K562 (cell line): ENCODE data around the gene ABHD4. TPM values are rescaled to one million over a fixed set of nuclear protein-coding genes. Genes with fewer than 3 reads are reported as not detected.

ENCODE experiments used
- ATAC-seq: fragments of 200-7000 bp; cut with Tn5 transposase; 3 replicates; pipeline ENCODE4 v1.9.1; 2020; ENCODE audit warnings: moderate library complexity
- BruUV-seq: library from RNA; stranded (reverse); fragments of 400-500 nt; replicated peaks from 2 replicates; lab custom pipeline; 2021; lab: Mats Ljungman, UMichigan
- CTCF ChIA-PET: fragments of 300-600 bp; formaldehyde crosslinking; extraction: SDS; loops from one replicate; lab custom pipeline; 2021; ENCODE audit warnings: low intra/inter-chr PET ratio; lab: Yijun Ruan, JAX
- POLR2A ChIA-PET: fragments of 300-600, 350-650 bp; sonication (Branson Sonifier 250); formaldehyde crosslinking; extraction: SDS; loops from one replicate; lab custom pipeline; 2021; ENCODE audit warnings: antibody characterized with exemption, inconsistent platforms; lab: Yijun Ruan, JAX
- DNase-seq, 4 experiments: peaks; one replicate each; pipeline versions ENCODE4 v3.0.0 to v3.0.0-alpha.2; 2011 to 2018; ENCODE audit warnings: low spot score in 3 of 4, mixed read lengths in 3 of 4; ENCODE audit errors: extremely low read depth in 1 of 4
- FAIRE-seq: peaks from 2 replicates; lab custom pipeline; 2011; peaks lifted over from hg19 to GRCh38; lab: Jason Lieb, UNC
- H2AFZ ChIP-seq: 2 replicates; pipeline ENCODE4 v1.6.0; 2011; ENCODE audit warnings: low read depth, low read length, control low read depth, inconsistent platforms
- H3K27ac ChIP-seq: fragments of 200-600 bp; 3 replicates; pipeline ENCODE4 v1.8.0; 2011; ENCODE audit warnings: low read depth, mild to moderate bottlenecking, control low read depth, inconsistent platforms, low read length, moderate library complexity, mixed read lengths; ENCODE audit errors: extremely low read depth
- H3K27me3 ChIP-seq, 2 experiments: fragments of 300-600 bp in 1 of 2; 2 replicates in 1 of 2; 3 replicates in 1 of 2; pipeline versions ENCODE4 v1.6.0 to v1.8.0; 2011; ENCODE audit warnings: inconsistent platforms in 2 of 2, low read length in 2 of 2, mild to moderate bottlenecking in 1 of 2, mixed read lengths in 1 of 2, moderate library complexity in 1 of 2; ENCODE audit not compliant: control insufficient read depth in 2 of 2, insufficient read depth in 2 of 2
- H3K36me3 ChIP-seq: fragments of 300-600 bp; 3 replicates; pipeline ENCODE4 v1.8.0; 2011; ENCODE audit warnings: mild to moderate bottlenecking, low read length, inconsistent platforms; ENCODE audit not compliant: control insufficient read depth, insufficient read depth
- H3K4me1 ChIP-seq, 2 experiments: fragments of 200-600 bp in 1 of 2; replicated peaks in 1 of 2; 2 replicates in 1 of 2; 3 replicates in 1 of 2; pipeline versions ENCODE4 v1.5.1 to v1.8.0; 2011; ENCODE audit warnings: inconsistent platforms in 2 of 2, low read length in 2 of 2, mild to moderate bottlenecking in 1 of 2, mixed read lengths in 1 of 2, moderate library complexity in 1 of 2; ENCODE audit not compliant: control insufficient read depth in 2 of 2, insufficient read depth in 2 of 2
- H3K4me2 ChIP-seq: 2 replicates; pipeline ENCODE4 v1.6.1; 2011; ENCODE audit warnings: low read length, control low read depth, inconsistent platforms, mixed read lengths; ENCODE audit not compliant: insufficient read depth
- H3K4me3 ChIP-seq: fragments of 200-600 bp; sonication (generic), shearing (Covaris generic); 2 replicates; pipeline ENCODE4 v1.5.1; 2016; ENCODE audit warnings: control low read depth, inconsistent platforms
- H3K79me2 ChIP-seq: fragments of 200-600 bp; 3 replicates; pipeline ENCODE4 v1.8.0; 2011; ENCODE audit warnings: low read length, inconsistent platforms; ENCODE audit not compliant: control insufficient read depth, insufficient read depth
- H3K9ac ChIP-seq, 2 experiments: 2 replicates each; pipeline versions ENCODE4 v1.6.0 to v1.6.1; 2011; ENCODE audit warnings: low read depth in 2 of 2, low read length in 2 of 2, control low read depth in 1 of 2, inconsistent platforms in 1 of 2, mild to moderate bottlenecking in 1 of 2, mixed read lengths in 1 of 2; ENCODE audit not compliant: insufficient read depth in 1 of 2
- H3K9me1 ChIP-seq: one replicate; pipeline ENCODE4 v1.6.0; 2011; ENCODE audit warnings: inconsistent platforms, mild to moderate bottlenecking, low read length, moderate library complexity; ENCODE audit not compliant: control insufficient read depth, insufficient read depth
- H3K9me3 ChIP-seq: replicated peaks from 2 replicates; pipeline ENCODE4 v1.5.1; 2011; ENCODE audit warnings: low read depth, low read length, inconsistent platforms; ENCODE audit not compliant: control insufficient read depth, insufficient read depth
- H4K20me1 ChIP-seq: replicated peaks from 2 replicates; pipeline ENCODE4 v1.6.1; 2011; ENCODE audit warnings: low read length, inconsistent platforms, mixed read lengths; ENCODE audit not compliant: control insufficient read depth, insufficient read depth
- ARID2 ChIP-seq: fragments of 450-650 bp; IDR thresholded peaks from 2 replicates; pipeline ENCODE4 v1.6.1; 2017; ENCODE audit warnings: antibody characterized with exemption, mild to moderate bottlenecking
- BRCA1 ChIP-seq, 2 experiments: fragments of 450-650 bp in 1 of 2; sonication (generic) in 1 of 2; formaldehyde crosslinking in 1 of 2; IDR thresholded peaks; 2 replicates each; pipeline versions ENCODE4 v1.5.0 to v1.6.1; 2017 to 2020; ENCODE audit warnings: mild to moderate bottlenecking in 1 of 2, missing genetic modification reagents in 1 of 2
- CC2D1A ChIP-seq: fragments of 450-650 bp; IDR thresholded peaks from 2 replicates; pipeline ENCODE4 v1.6.1; 2017; ENCODE audit warnings: mild to moderate bottlenecking
- RAD21 ChIP-seq, 2 experiments: fragments of 250-450 bp in 1 of 2; fragments of 450-650 bp in 1 of 2; sonication (Bioruptor Pico) in 1 of 2; formaldehyde crosslinking in 1 of 2; IDR thresholded peaks in 1 of 2; conservative IDR thresholded peaks in 1 of 2; 2 replicates each; pipeline versions ENCODE4 v1.4.0 to v1.8.0; 2020 to 2022; ENCODE audit warnings: mild to moderate bottlenecking in 2 of 2, moderate library complexity in 1 of 2
- RCOR1 ChIP-seq, 2 experiments: IDR thresholded peaks; 2 replicates each; pipeline ENCODE4 v1.6.1; 2012; ENCODE audit warnings: low read depth in 2 of 2, low read length in 2 of 2, borderline replicate concordance in 1 of 2, improper control_type of control experiment in 1 of 2
- SMC3 ChIP-seq: conservative IDR thresholded peaks from 2 replicates; pipeline ENCODE4 v1.6.1; 2011; ENCODE audit warnings: low read depth, low read length, improper control_type of control experiment; ENCODE audit not compliant: insufficient read depth
- WGBS: fragments of 100-300 bp; shearing (Covaris generic); methylation state at CpG from one replicate; pipeline ENCODE4 v1.1.6; 2016; ENCODE audit warnings: low coverage, mixed read lengths; ENCODE audit not compliant: insufficient coverage; ENCODE audit errors: missing lambda C conversion rate; 5-methylcytosine and 5-hydroxymethylcytosine counted together
- in situ Hi-C: fragments of 300-500 bp; cut with MboI; formaldehyde crosslinking; loops from 4 replicates; pipeline ENCODE4 v1.15.0; 2018; ENCODE audit warnings: inconsistent platforms, mixed read lengths
- intact Hi-C: fragments of 100-400 bp; cut with micrococcal nuclease; formaldehyde crosslinking; loops from 2 replicates; pipeline ENCODE4 v1.14.2; 2022
- polyA plus RNA-seq, 8 experiments: library from polyadenylated mRNA; depleted of rRNA in 4 of 8; stranded (reverse) in 5 of 8; unstranded in 3 of 8; fragments of >200 nt; fragmentation: Nextera tagmentation in 2 of 8; fragmentation: Illumina TruSeq in 1 of 8; extraction: Ambion mirVana in 2 of 8; extraction: Trizol in 1 of 8; gene quantifications; 2 replicates each; pipeline versions ENCODE4 v1.2.1 to v1.2.3, GENCODE V29; 2011 to 2014; ENCODE audit warnings: inconsistent platforms in 1 of 8, missing spikeins in 1 of 8
- total RNA-seq, 7 experiments: library from RNA; depleted of rRNA in 6 of 7; stranded (reverse); fragments of >200 nt in 6 of 7; fragmentation: Illumina TruSeq in 2 of 7; extraction: Trizol in 2 of 7; gene quantifications; 2 replicates each; pipeline versions ENCODE4 v1.2.1 to v1.2.3, GENCODE V29; 2011 to 2021; ENCODE audit warnings: low replicate concordance in 1 of 7
- TF ChIP-seq, protein P1 (sequence below), 2 experiments: fragments of 450-650 bp; formaldehyde crosslinking in 1 of 2; IDR thresholded peaks; 2 replicates each; pipeline versions ENCODE4 v1.4.0 to v1.6.1; 2014 to 2020; ENCODE audit warnings: mild to moderate bottlenecking in 2 of 2, borderline replicate concordance in 1 of 2, low read depth in 1 of 2
- TF ChIP-seq, protein P2 (sequence below): fragments of 450-650 bp; IDR thresholded peaks from 2 replicates; pipeline ENCODE4 v1.6.1; 2014; ENCODE audit warnings: low read depth, mild to moderate bottlenecking, moderate library complexity, borderline replicate concordance

ABHD4 gene
- total and polyA plus RNA-seq, 9 of the 15 experiments (the other 6 are each of a cell fraction or from before 2014, with no cell fraction given): 3.6 to 12.0 (median 7.2) TPM

DNA sequence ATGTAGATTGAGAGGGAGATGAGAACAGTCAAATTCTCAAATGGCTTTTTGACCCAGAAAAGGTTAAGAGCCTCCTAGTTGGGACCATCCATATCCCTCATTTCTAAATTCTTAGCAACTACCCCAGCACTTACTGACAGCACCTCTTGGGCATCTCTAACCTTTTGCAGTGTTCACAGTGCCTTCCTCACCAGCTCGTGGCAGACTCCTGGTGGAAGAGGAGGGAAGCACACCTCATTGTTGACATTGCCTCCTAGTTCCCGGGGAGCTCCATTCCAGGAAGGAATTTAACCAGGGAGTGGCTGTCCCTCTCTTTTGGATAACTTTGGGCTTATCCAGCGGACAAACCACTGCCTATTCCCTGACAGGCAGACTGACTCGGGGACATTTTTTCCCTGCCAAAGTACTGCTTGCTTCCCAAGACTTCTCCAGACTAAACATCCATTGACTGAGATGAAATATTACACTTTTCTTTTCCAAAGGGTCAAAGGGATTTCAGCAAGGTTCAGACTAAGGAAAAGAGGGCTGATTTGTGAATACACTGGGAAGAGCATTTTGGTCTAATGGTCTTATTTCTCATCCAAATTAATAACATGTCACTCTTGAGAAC, 55.0 kb downstream of the ABHD4 start:
- peak; percentile 87 for ATAC-seq
- DNase-seq: peak; percentile 47 to 68 (median 58)
- Histone ChIP-seq H4K20me1 (no peaks in the 10 kb centered on the region), H3K27me3 (no peaks in the 10 kb centered on the region), H3K27ac (no peak overlapping the region), H3K4me1 (no peaks in the 10 kb centered on the region; a peak in 1 of 5 replicates), H3K9me1 (no peaks in the 10 kb centered on the region), H3K4me3 (no peak overlapping the region), H2AFZ (peak overlapping the region; percentile 70), H3K9me3 (no peaks in the 10 kb centered on the region), H3K4me2 (no peak overlapping the region), H3K9ac (no peak overlapping the region), H3K79me2 (no peaks in the 10 kb centered on the region), H3K36me3 (no peaks in the 10 kb centered on the region)
- ChIA-PET CTCF (interaction anchor here (1.0 to 5.4 kb wide), 6 partner anchors 82 to 261 kb away, joined by 3 to 58 read pairs (median 5); no protein-coding TSS in a partner anchor), POLR2A (interaction anchor here (0.7 to 1.0 kb wide), 2 partner anchors 92 to 168 kb away, joined by 3 read pairs; no protein-coding TSS in a partner anchor)
- in situ Hi-C loops: loop anchor here (10.0 kb wide), 2 partner anchors 192 to 258 kb away; no protein-coding TSS in a partner anchor
- 0% methylated on average over 4 of the region's 4 CpGs for WGBS
- intact Hi-C loops: loop anchor here (1.0 to 10.0 kb wide), 3 partner anchors 83 to 268 kb away; no protein-coding TSS in a partner anchor
- peak; percentile 89 for FAIRE-seq
- no TSS peak for BruUV-seq
- TF ChIP-seq BRCA1 (IDR thresholded peaks at IDR 0.05) (no peak), BRCA1 (CRISPR knock-in tag; IDR thresholded peaks at IDR 0.05) (no peak), SMC3 (peak; percentile 85), RCOR1 (IDR thresholded peaks at IDR 0.05; ENCODE audit: borderline replicate concordance in 1 of 2, low read depth in 2 of 2, low read length in 2 of 2) (no peak), CC2D1A (peak; percentile 70), ARID2 (peak; percentile 74), RAD21 (CRISPR knock-in tag; conservative IDR thresholded peaks at IDR 0.05 in 1 of 2, IDR thresholded peaks at IDR 0.05 in 1 of 2) (peak; percentile 80 to 94)
- TF ChIP-seq, protein P1, sequence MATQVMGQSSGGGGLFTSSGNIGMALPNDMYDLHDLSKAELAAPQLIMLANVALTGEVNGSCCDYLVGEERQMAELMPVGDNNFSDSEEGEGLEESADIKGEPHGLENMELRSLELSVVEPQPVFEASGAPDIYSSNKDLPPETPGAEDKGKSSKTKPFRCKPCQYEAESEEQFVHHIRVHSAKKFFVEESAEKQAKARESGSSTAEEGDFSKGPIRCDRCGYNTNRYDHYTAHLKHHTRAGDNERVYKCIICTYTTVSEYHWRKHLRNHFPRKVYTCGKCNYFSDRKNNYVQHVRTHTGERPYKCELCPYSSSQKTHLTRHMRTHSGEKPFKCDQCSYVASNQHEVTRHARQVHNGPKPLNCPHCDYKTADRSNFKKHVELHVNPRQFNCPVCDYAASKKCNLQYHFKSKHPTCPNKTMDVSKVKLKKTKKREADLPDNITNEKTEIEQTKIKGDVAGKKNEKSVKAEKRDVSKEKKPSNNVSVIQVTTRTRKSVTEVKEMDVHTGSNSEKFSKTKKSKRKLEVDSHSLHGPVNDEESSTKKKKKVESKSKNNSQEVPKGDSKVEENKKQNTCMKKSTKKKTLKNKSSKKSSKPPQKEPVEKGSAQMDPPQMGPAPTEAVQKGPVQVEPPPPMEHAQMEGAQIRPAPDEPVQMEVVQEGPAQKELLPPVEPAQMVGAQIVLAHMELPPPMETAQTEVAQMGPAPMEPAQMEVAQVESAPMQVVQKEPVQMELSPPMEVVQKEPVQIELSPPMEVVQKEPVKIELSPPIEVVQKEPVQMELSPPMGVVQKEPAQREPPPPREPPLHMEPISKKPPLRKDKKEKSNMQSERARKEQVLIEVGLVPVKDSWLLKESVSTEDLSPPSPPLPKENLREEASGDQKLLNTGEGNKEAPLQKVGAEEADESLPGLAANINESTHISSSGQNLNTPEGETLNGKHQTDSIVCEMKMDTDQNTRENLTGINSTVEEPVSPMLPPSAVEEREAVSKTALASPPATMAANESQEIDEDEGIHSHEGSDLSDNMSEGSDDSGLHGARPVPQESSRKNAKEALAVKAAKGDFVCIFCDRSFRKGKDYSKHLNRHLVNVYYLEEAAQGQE (IDR thresholded peaks at IDR 0.05; ENCODE audit: borderline replicate concordance): peak; percentile 87
- TF ChIP-seq, protein P1 (CRISPR knock-in tag; IDR thresholded peaks at IDR 0.05; ENCODE audit: low read depth): no peak
- TF ChIP-seq, protein P2, sequence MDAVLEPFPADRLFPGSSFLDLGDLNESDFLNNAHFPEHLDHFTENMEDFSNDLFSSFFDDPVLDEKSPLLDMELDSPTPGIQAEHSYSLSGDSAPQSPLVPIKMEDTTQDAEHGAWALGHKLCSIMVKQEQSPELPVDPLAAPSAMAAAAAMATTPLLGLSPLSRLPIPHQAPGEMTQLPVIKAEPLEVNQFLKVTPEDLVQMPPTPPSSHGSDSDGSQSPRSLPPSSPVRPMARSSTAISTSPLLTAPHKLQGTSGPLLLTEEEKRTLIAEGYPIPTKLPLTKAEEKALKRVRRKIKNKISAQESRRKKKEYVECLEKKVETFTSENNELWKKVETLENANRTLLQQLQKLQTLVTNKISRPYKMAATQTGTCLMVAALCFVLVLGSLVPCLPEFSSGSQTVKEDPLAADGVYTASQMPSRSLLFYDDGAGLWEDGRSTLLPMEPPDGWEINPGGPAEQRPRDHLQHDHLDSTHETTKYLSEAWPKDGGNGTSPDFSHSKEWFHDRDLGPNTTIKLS: no peak
